HG03103 (cell line): ENCODE data around the gene DOC2A.
"Not testable (repeated sequence)": the region's sequence is repeated elsewhere in the genome, so short reads cannot be mapped to it uniquely, and the experiment has no call there.

Source experiments
- ATAC-seq: cut with Tn5 transposase; IDR thresholded peaks from one replicate; pipeline ENCODE4 v1.9.1; 2021; ENCODE audit warnings: low read depth; ENCODE audit not compliant: unreplicated experiment

The DOC2A gene

DNA sequence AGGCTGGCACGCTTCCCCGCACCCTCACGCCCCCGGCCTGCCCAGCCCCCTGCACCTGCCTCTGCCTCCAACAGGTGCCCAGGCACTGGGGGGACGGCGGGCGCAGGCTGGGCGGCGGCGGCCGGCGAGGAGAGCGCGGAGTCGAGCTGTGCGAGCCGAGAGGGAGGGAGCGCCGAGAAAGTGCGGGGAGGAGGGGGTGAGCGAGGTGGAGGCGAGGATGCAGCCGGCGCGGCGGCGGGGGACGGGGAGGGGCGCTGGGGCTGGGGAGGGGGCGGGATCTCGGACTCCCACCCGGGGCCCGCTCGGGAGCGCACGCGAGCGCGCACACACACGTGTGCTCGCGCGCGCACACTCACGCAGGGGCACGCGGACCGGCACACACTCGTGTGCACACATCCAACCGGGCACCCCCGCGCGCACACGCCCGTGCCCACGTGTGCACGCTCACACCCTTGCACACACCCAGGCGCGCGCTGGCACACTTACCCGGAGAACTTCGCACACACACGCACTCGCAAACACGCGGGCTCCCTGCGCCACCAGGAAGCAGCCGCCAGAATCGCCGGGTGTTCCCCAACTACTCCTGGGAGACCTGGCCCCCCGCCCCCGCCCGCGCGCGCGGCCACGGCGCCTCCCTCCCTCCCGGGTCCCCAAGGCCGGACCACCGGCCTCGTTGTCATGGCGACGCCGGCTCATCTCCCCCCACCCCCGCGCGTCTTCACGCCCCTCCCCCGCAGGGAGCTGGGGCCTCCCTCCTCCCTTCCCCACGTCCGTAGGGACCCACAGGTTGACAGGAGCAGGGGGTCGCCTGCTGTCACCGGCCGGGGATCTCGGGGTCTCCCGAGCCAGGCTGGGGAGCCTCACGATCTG, at the start of gene DOC2A:
DOC2A (minus strand) TSS at position 184 of the 870 bp plus-strand sequence. CDS start 805 bp downstream, outside the sequence.
- no peak for ATAC-seq

DNA sequence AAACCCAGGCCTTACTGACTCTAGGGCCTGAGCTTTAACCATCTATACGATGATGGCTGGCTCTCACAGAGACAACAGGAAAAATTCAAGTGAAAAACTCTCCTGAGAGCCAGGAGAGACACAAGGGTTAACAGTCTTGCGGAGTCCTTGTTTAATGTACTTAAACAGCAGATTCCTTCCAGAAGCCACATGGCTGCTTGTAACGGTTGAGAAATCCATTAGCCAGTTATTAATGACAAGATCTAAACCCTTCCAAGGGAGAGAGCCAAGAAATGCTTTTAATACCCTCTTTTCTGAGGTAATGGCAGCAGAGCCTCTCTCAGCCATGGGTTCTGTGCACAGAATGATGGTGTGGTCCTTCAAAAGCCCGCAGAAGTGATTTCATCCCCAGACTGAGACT, 49.5 kb upstream of the DOC2A start:
- ATAC-seq = no peak

DNA sequence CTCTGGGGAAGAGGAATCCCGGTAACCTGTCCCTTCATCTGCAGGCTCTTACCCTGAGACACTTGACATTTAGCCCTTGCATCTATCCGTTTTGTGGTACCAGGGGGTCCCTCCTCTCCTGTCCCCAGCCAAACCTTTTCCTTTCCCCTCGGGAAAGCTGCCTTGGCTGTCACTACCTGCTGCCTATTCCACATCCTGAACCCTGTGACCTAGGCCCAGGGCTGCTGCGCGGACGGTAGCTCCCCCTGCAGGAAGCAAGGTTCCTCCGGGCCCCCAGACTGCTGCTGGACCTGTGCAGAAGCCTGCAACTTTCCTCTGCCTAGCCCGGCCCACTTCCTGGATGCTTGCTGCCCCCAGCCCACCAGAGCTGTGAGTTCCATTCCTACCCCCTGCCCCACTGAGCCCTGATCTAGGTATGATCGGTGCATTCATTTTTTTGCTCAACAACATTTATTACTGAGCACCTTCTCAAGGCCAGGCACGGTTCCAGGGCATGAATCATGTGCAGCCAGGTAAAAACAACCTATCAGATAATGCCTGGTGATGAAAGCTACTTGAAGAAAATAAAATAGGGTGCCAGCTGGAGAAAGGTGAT, 44.2 kb upstream of the DOC2A start:
- ATAC-seq = no peak

DNA sequence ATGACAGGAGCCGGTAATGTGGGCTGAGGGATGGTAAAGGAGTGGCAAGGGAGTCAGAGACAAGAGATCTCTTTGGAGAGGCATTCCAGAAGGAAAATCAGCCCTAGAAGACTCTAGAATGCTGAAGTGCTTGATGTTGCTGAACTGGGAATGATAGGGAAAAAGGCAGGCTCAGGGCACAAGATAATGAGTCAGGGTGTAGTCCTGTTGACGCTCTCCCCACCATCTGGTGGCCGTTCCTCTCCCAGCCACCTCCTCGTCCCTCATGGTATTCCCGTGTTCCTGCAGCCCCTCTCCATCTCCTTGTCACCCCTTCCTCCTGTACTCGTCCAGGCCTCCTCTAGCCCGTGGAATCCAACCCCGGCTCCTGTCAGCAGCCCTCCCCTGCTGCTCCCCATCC, 43.6 kb upstream of the DOC2A start:
- no peak for ATAC-seq

DNA sequence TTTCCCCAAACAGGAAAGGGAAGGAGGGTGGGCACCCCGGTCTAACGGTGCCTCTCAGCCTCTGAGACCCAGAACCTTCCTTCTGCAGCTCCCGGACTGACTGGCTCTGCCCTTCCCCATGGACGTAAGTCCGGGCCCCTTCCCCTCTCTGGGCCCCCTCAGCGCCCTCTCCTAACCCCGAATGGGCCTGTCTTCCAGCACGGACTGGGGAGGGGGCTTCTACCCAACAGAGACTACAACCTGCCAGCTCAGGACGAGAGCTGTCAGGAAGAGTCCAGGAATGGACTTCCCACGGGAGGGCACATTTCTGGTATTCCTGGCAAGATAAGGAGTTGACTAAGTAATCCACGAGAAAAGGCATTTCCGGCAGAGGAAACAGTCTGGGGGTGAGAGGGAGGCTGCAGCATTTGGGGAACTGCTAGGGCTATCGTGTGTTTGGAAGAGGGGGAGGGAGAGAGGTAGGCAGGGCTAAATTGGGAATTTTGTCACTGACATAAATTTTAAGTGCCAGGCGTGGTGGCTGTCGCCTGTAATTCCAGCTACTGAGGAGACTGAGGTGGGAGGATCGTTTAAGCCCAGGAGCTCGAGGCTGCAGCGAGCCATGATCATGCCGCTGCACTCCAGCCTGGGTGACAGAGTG, 42.7 kb upstream of the DOC2A start:
- no peak for ATAC-seq

DNA sequence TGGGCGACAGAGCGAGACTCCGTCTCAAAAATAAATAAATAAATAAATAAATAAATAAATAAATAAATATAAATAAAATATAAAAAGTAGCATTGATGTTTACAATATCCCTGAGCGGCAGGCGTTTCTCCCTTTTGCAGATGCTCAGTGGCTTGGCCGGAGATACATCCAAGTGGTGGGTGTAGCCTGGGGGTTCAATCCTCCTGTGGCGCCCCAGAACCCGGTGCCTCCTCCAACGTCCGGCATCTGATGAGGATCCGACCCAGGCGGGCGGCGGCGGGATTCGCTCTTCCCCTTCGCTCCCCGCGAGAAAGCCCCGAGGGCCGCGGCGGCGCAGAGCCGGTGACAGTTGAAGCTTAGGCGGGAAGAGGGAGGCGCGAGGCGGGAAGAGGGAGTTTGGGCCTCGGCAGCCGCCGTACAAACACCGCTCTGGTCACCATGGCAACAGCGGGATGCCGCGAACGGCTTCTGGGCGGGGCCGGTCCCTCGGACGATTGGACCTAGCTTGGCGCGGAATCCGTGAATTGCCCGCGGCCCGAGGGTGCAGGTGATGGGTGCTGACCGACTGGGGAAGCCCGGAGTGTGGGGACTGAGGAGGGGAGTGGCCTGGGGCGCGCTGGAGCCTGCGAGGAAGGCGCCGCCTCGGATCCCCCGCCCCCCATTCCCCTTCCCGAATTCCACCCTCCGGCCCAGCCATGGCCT, 42.0 kb upstream of the DOC2A start:
- ATAC-seq = no peak

DNA sequence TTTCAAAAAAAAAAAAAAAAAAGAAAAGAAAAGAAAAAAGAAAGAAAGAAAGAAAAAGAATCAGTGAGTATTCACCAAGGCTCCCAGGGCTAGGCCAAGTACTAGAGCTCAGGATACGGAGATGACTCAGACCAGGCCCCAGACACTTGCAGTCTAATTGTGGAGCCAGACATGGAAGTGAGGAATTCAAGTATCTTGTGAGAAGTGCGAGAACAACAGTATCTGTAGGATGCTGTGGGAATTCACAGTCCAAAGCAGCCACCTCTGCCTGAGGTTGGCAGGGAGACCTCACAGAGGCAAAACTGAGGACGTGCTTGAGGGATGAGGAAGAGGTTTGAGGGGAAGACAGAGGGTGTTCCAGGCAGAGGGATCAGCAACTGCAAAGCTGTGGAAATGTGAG, 40.7 kb upstream of the DOC2A start:
- no peak for ATAC-seq

DNA sequence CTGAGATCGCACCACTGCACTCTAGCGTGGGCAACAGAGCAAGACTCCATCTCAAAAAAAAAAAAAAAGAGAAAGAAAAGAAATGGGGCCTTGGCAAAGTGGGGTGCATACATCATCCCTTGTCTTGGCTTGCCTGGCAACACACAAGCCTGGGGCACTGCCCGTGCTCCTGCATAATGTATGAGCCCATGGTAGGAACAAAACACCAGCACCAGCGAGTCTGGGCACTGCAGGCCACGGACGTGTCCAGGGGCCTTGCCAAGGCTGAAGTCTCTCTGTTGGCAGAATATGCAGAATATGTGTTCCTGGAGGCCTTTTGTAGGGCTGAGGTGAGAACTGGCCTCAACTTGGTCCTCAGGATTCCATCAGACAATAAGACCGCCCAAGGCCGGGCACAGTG, 39.0 kb upstream of the DOC2A start:
- no peak for ATAC-seq

DNA sequence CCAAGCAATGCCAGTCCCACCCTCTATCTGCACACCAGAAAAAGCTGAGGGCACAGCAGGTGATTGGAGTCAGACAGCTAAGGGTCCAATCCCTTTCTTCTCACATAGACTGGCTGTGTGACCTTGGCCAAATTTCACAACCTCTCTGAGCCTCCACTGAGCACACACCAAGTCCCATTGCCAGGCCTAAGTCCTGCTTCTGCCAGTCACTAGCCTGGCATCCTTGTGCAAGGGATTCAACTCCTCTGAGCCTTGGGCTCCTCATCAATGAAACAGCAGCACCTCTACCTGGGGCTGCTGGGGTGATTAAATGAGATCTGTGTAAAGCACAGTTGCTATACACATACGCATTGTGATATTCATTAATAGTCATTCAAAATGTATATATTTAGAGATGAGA, 35.8 kb upstream of the DOC2A start:
- ATAC-seq = no peak

DNA sequence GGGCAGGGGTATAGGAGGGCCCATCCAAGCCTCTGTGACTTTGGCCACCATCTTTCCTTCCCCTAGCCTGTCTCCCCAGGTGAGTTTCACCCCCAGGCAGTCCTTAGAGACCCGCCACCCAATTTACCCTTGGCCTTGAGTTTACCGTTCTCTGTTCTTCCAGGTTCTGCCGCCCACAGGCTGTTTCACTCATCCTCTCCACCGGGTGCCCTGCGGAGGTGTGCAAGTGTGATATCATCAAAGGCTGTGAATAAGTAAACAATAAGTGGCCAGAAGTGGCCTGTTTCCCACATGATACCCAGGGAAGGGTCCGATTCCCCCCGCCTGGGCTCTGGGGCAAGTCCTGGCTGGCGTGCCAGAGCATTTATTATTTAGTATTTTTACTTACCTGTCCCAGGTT, 35.4 kb upstream of the DOC2A start:
- no peak for ATAC-seq

DNA sequence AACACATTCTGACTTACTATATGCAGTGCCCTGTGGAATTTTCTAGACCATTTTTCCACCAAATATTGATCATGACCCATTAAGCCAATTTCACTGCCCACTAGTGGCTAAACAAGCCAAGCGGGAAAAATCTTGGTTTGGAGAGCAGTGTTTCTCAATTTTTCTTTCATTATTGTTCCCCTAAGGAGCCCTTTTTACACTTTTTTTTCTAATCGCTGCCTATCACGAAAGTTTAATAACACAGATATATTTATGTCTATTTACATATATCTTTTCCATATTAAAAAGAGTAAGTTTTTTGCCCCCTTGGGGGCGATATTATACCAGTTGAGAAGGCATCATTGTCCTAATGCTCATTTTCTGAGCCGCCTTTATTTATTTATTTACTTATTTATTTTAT, 31.0 kb upstream of the DOC2A start:
- ATAC-seq = no peak

DNA sequence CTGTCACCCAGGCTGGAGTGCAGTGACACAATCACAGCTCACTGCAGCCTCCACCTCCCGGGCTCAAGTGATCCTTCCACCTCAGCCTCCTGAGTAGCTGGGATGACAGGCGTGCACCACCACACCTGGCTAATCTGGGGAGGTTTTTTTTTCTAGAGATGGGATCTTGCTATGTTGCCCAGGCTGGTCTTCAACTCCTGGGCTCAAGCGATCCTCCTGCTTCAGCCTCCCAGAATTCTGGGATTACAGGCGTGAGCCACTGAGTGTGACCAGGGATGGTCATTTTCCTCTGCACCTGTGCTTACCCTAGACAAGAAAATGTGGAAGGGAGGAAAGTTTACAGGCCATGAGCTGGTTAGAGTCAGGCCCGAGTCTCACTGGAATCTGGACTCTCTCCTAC, 29.9 kb upstream of the DOC2A start:
- not testable (repeated sequence) for ATAC-seq

DNA sequence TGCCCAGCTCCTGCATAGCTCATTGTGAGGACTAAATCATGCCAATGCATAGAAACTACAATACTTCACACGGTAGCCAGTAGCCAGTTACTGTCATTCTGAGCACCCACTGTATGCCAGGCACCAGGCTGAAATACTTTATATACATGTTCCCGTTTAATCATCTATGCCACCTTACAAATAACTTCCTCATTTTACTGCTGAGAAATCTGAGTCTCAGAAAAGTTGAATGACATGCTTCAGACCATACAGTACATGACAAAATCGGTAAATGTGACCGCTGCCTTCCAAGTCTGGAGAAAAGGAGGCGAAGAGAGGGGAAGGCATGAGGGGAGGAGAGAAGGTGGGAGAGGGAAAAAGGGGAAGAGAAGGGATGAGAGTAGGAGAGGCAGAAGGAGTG, 29.4 kb upstream of the DOC2A start:
- no peak for ATAC-seq

DNA sequence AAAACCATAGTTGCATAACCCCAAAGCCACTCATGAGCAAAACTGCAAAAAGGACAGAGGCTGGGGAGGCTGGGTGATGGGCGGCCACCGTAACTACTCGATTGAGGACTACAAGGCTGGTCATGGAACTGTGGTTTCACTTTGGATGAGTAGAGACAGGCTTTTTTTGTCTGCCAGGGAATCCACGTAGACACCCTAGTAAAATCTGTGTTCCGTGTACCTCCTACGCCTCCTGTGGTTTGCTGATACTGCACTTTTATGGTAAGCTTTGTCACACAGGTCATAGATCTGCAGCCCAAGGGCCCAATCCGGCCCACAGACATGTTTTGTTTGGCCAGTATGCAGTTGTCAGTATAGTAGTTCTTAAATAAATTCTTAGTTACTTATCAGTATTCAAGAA, 22.4 kb upstream of the DOC2A start:
- no peak for ATAC-seq

DNA sequence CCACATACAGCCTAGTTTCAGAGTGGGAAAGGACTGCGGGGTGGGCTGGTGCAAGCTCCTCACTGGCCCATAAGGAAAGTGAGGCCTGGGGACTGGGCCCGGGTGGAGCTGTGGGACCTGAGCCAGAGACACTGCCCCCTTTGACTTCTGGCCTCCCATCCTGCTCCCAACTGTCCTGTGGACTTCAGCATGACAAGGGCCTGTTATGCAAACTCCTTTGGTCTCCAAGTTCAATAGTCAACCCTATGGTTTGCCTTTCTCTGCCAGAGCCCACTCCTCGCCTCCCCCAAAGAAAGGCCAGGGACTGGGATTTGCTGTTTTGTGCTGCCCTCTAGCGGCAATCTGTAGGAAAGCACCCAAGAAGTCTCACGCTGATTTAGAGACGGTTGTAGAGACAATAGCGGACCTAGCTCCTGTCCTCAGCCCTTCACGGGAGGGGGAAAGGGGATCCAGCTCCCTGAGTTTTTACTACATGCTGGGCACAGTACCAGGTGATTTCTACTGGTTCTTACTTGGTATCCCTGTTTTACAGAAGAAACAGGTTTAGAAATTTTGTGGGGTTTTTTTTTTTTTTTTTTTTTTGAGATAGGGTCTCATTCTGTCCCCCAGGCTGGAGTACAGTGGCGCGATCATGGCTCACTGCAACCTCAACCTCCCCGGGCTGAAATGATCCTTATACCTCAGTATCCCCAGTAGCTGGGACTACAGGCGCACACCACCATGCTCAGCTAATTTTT, 21.4 kb upstream of the DOC2A start:
- ATAC-seq = no peak

DNA sequence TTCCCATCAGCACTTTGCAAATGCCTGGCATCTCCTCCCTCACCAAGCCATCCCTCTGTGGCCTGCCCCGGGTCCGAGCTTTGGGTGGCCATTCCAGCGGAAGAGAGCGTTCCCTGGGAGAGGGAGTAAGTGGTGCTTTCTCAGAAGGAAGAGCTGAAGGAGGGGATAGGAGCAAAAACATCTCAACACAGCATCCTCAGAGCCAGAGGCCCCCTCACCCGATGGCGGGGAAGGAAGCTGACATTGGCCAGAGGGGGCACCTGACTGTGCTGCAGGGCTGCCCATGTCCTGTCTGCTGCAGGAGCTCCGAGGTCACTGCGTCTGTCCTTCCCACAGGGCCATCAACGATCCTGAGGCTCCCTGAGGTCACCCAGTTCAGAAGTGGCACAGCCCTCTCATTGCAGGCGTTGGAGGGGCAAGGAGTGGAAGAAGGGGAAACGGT, 20.7 kb upstream of the DOC2A start:
- no peak for ATAC-seq

DNA sequence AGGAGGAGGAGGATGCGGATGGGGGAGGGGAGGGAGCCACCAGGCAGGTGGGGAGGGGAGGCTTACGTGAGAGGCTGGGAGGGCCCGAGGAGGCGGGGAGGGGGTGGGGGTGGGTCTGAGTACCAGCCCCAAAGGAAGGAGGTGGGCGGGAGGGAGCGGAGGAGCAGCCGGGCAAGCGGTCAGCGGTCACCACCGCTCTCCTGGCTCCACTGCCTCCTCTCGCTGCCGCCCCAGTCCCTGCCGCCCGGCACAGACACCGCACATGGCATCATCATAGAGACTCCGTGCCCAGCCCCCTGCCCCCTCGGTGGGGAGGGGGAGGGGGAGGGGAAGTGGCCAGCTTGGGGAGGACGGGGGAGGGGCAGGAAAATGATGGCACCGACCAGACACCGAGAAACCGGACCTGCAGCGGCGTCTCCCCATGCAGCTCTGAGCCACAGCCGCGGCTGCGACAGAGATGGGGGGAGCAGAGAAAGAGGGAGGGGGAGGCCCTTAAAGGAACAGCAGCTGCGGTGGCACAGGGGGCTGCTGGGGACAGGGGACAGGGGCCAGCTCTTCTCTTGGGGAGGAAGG, 20.1 kb upstream of the DOC2A start, which contains the start of gene TLCD3B:
TLCD3B (minus strand) TSS at position 431 of the 573 bp plus-strand sequence. CDS start 744 bp downstream, outside the sequence.
- ATAC-seq = no peak

DNA sequence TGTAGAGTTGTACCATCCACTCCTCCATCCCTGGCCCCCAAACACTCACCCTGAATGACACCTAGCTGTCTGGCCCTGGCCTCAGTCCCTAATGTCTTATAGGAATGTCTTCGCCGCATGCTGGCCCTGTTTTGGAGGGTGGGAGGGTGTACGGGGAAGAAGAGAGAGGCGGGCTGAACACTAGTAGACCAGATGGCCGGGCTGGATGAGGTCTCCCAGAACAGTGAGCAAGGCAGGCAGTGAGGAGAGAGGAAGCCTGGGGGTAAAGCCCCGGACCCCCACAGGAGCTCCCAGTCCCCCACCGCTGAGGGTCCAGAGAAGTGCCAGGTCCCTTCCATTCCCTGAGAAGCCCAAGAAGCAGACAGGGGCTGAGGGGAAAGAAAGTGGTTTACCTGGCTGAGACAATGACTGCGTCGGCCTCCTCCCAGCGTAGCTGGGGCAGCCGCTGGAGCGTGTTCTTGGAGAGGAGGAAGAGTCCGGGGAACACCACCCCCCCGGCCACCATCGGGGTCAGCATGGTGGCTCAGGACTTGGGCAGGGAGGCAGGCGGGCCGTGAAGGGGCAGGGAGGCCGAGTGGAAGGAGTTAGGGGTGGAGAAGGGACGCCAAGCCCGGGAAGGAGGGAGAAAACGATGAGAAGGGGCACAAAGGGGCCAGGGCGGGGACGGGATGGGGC, 19.3 kb upstream of the DOC2A start:
- no peak for ATAC-seq

DNA sequence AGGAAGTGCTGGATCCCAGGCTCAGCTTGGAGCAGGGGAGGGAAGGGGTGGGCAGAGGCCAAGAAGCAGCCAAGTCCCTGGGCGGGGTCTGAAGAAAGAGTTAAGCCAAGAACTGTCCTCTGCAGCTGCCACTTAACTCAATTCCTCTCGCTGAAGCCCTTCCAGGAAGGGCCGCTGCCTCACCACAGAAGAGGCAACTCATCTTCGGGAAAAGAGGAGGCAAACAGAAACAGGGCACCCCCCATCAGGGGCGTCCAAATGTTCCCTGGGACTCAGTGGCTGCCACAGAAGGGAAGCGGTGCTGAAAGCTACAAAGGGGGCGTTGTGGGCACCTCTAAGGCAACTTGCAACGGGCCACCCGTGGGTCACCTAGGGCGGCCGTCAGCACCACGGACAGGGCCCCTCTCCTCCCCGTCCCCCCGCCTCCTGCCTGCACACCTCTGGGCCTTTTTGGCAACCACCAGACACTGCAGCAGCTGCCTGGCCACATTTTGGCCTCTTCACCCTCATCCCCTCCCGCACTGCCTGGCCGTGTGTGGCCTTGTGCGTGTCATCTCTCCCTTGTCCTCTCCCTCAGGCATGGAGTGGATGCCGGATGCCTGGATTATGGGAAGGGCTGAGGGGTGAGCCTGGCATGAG, 17.7 kb upstream of the DOC2A start:
- no peak for ATAC-seq
